CD4-positive, alpha-beta memory T cell (primary cell): ENCODE results near the gene SYT13. TPM values are rescaled to one million over a fixed set of nuclear protein-coding genes. Genes with fewer than 3 reads are reported as not detected.
"Not testable (repeated sequence)": the region's sequence is repeated elsewhere in the genome, so short reads cannot be mapped to it uniquely, and the experiment has no call there.

Experiments used
- CTCF ChIA-PET: fragments of 350-600 bp; sonication (Branson Sonifier 250); formaldehyde crosslinking; loops from one replicate; lab custom pipeline; 2021; ENCODE audit warnings: inconsistent platforms; ENCODE audit not compliant: partially characterized antibody; lab: Charles Lee
- POLR2A ChIA-PET: fragments of 350-600 bp; sonication (Branson Sonifier 250); formaldehyde crosslinking; loops from one replicate; lab custom pipeline; 2021; ENCODE audit not compliant: partially characterized antibody; lab: Charles Lee
- DNase-seq, 5 donors: peaks; one replicate each; pipeline versions ENCODE4 v3.0.0 to v3.0.0-alpha.2; 2020 to 2022; ENCODE audit warnings: mixed read lengths in 1 of 5
- H3K27ac ChIP-seq: one replicate; pipeline ENCODE4 v1.7.0; 2013; ENCODE audit warnings: low read depth, low read length
- H3K27me3 ChIP-seq: 2 replicates; pipeline ENCODE4 v1.7.0; 2013; ENCODE audit warnings: mild to moderate bottlenecking, low read length, moderate library complexity; ENCODE audit not compliant: insufficient read depth
- H3K36me3 ChIP-seq: 2 replicates; pipeline ENCODE4 v1.7.0; 2013; ENCODE audit warnings: mild to moderate bottlenecking, low read length, moderate library complexity; ENCODE audit not compliant: insufficient read depth
- H3K4me1 ChIP-seq: 2 replicates; pipeline ENCODE4 v1.7.0; 2013; ENCODE audit warnings: mild to moderate bottlenecking, low read length, moderate library complexity; ENCODE audit not compliant: insufficient read depth
- H3K4me3 ChIP-seq, 2 donors: one replicate each; pipeline ENCODE4 v1.7.0; 2013; ENCODE audit warnings: low read length in 2 of 2, mild to moderate bottlenecking in 1 of 2
- H3K9me3 ChIP-seq, 2 donors: one replicate each; pipeline ENCODE4 v1.7.0; 2013; ENCODE audit warnings: low read length in 2 of 2, control low read depth in 1 of 2; ENCODE audit not compliant: control insufficient read depth in 1 of 2
- H3K27ac Mint-ChIP-seq, 7 donors: one replicate each; pipeline ENCODE4 v1.8.0; 2020 to 2021; ENCODE audit warnings: mixed read lengths in 7 of 7, mild to moderate bottlenecking in 6 of 7, inconsistent platforms in 3 of 7, moderate library complexity in 3 of 7
- H3K27me3 Mint-ChIP-seq, 2 donors: one replicate each; pipeline ENCODE4 v1.8.0; 2020 to 2021; ENCODE audit warnings: mixed read lengths in 2 of 2
- H3K36me3 Mint-ChIP-seq, 2 donors: one replicate each; pipeline ENCODE4 v1.8.0; 2020 to 2021; ENCODE audit warnings: mixed read lengths in 2 of 2, inconsistent platforms in 1 of 2, mild to moderate bottlenecking in 1 of 2
- H3K4me1 Mint-ChIP-seq, 4 donors: one replicate each; pipeline ENCODE4 v1.8.0; 2020 to 2021; ENCODE audit warnings: mixed read lengths in 4 of 4, mild to moderate bottlenecking in 1 of 4
- H3K4me3 Mint-ChIP-seq, 8 donors: one replicate each; pipeline ENCODE4 v1.8.0; 2020 to 2021; ENCODE audit warnings: mixed read lengths in 8 of 8, mild to moderate bottlenecking in 7 of 8, moderate library complexity in 6 of 8, inconsistent platforms in 3 of 8
- H3K9me3 Mint-ChIP-seq, 8 donors: one replicate each; pipeline ENCODE4 v1.8.0; 2020 to 2021; ENCODE audit warnings: mixed read lengths in 8 of 8, mild to moderate bottlenecking in 5 of 8, inconsistent platforms in 3 of 8, moderate library complexity in 1 of 8
- intact Hi-C: fragments of 100-400 bp; cut with micrococcal nuclease; formaldehyde crosslinking; loops from one replicate; pipeline ENCODE4 v1.15.1; 2023
- polyA plus RNA-seq, 2 donors: library from polyadenylated mRNA; unstranded; fragments of 300-500 nt; fragmentation: Illumina TruSeq; gene quantifications; one replicate each; pipeline ENCODE4 v1.2.3, GENCODE V29; 2021
- total RNA-seq, 2 experiments: library from RNA; stranded (reverse); gene quantifications; one replicate each; pipeline ENCODE4 v1.2.3, GENCODE V29; 2021

SYT13 gene
- total and polyA plus RNA-seq, 4 experiments from 2014 or later: not detected

DNA sequence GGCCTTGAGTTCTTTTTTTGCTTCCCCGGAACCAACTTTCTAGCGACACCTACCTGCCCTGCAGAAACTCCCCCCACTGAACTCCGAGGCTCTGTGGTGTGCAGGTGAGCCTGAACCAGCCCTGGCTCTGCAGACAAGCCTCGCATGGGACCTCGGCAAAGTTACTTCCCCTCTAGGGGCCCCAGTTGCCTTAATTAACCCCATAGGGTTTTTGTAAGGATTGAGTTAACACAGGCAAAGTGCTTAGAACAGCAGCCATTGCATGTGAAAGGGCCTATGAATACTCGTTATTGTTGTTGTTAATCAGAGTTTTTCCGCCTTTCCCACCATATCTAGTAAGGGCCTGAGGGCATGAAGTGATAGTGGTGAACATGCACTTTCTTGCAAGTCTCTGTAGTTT lies 12.6 kb upstream of the SYT13 start:
- H3K27ac Mint-ChIP-seq: no peak overlapping the region
- no peaks in the 10 kb centered on the region for H3K36me3 ChIP-seq
- H3K4me1 ChIP-seq: no peaks in the 10 kb centered on the region
- H3K4me1 Mint-ChIP-seq: no peaks in the 10 kb centered on the region
- intact Hi-C loops: no loop called here
- H3K36me3 Mint-ChIP-seq: no peaks in the 10 kb centered on the region
- H3K27me3 Mint-ChIP-seq: peaks cover 3 to 7% of the 10 kb centered on the region in 2 donors
- no peak overlapping the region for H3K4me3 Mint-ChIP-seq
- no peak for DNase-seq
- no peaks in the 10 kb centered on the region for H3K9me3 ChIP-seq
- no peaks in the 10 kb centered on the region for H3K9me3 Mint-ChIP-seq
- ChIA-PET CTCF (no interaction called here), POLR2A (no interaction called here)
- no peak overlapping the region for H3K4me3 ChIP-seq
- H3K27me3 ChIP-seq: no peaks in the 10 kb centered on the region
- H3K27ac ChIP-seq: no peak overlapping the region

DNA sequence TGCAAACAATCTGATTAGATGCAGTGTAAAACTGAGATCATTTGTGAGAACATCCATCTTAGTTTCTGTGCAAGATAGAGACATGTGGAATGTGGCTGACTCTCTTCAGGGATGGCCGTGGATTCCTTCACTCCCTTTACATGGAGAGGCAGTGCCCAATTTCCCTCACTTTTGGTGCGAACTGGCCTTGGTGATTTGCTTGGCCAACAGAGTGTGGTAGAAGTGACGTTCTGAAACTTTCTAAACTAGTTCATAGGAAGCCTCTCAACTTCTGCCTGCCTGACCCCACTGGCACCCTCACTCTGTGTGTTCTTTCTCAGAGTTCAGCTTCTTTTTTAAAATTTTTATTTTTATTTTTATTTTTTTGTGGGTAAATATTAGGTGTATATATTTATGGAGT lies 9.9 kb upstream of the SYT13 start:
- intact Hi-C loops: no loop called here
- Histone ChIP-seq H3K4me3 (no peak overlapping the region), H3K4me1 (no peaks in the 10 kb centered on the region), H3K36me3 (no peaks in the 10 kb centered on the region), H3K9me3 (no peaks in the 10 kb centered on the region), H3K27me3 (peaks cover 3% of the 10 kb centered on the region), H3K27ac (no peak overlapping the region)
- ChIA-PET CTCF (interaction anchor here (0.9 to 3.0 kb wide), 3 partner anchors 12 to 367 kb away, joined by 3 to 26 read pairs (median 3); no protein-coding TSS in a partner anchor), POLR2A (no interaction called here)
- no peaks in the 10 kb centered on the region for H3K36me3 Mint-ChIP-seq
- no peaks in the 10 kb centered on the region for H3K4me1 Mint-ChIP-seq
- DNase-seq: no peak
- H3K27ac Mint-ChIP-seq: no peak overlapping the region
- peaks cover 8 to 11% of the 10 kb centered on the region in 2 donors for H3K27me3 Mint-ChIP-seq
- H3K4me3 Mint-ChIP-seq: no peak overlapping the region
- no peaks in the 10 kb centered on the region for H3K9me3 Mint-ChIP-seq

DNA sequence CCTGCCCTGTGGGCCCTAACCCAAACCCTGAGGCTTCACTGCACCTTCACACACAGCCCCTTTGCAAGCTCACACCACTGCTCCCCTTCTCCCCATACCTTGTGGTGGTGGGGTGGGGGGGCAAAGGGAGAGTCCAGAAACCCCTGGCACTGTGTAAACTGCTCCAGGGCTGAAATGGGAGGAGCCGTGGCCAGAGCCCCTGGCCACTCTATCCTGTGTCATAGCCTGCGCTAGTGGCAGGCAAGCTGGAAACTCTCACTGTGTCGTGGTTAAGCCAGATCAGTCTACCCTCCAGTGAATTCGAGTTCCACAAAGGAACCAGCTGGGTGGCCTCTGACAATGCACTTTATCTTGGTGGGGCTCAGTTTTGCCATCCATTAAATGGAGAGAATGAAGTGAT lies 8.4 kb upstream of the SYT13 start:
- no peak for DNase-seq
- intact Hi-C loops: loop anchor here (5.0 kb wide), 1 partner anchor 367 kb away; no protein-coding TSS in a partner anchor
- H3K9me3 Mint-ChIP-seq: no peaks in the 10 kb centered on the region
- H3K27ac Mint-ChIP-seq: no peak overlapping the region
- POLR2A ChIA-PET: no interaction called here
- H3K36me3 ChIP-seq: no peaks in the 10 kb centered on the region
- H3K4me1 Mint-ChIP-seq: no peaks in the 10 kb centered on the region
- CTCF ChIA-PET: interaction anchor here (1.4 to 3.0 kb wide), 3 partner anchors 10 to 190 kb away, joined by 3 to 26 read pairs (median 7); no protein-coding TSS in a partner anchor
- no peaks in the 10 kb centered on the region for H3K36me3 Mint-ChIP-seq
- H3K27me3 ChIP-seq: peaks cover 6% of the 10 kb centered on the region
- H3K27me3 Mint-ChIP-seq: peaks cover 16 to 24% of the 10 kb centered on the region in 2 donors
- no peak overlapping the region for H3K4me3 ChIP-seq
- H3K27ac ChIP-seq: no peak overlapping the region
- H3K4me1 ChIP-seq: no peaks in the 10 kb centered on the region
- H3K9me3 ChIP-seq: no peaks in the 10 kb centered on the region
- no peak overlapping the region for H3K4me3 Mint-ChIP-seq

DNA sequence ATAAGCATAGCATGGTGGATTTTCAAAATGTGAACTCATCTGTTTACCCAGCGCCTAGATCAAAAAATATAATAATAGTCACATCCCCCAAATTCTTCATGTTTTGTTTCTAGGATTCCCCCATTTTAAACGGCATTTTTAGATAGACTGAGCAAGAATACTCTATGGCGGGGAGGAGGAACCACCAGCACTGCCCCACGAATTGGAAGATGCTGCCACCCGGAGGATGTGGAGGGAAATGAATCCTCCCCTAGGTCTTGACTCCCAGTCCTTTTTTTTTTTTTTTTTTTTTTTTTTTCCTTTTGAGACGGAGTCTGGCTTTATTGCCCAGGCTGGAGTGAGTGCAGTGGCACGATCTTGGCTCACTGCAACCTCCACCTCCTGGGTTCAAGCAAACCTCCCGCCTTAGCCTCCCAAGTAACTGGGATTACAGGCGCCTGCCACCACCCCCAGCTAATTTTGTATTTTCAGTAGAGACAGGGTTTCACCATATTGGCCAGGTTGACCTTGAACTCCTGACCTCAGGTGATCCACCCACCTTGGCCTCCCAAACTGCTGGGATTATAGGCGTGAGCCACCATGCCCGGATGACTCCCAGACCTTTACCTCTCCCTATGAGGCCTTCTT lies 7.5 kb upstream of the SYT13 start:
- H3K27me3 Mint-ChIP-seq: peaks cover 22 to 32% of the 10 kb centered on the region in 2 donors
- H3K36me3 Mint-ChIP-seq, H3K27ac ChIP-seq, POLR2A ChIA-PET, H3K4me1 Mint-ChIP-seq, H3K4me3 ChIP-seq, H3K4me1 ChIP-seq, H3K27me3 ChIP-seq, H3K27ac Mint-ChIP-seq, H3K4me3 Mint-ChIP-seq, H3K9me3 Mint-ChIP-seq, H3K36me3 ChIP-seq, H3K9me3 ChIP-seq: not testable (repeated sequence)
- CTCF ChIA-PET: interaction anchor here (1.3 to 3.0 kb wide), 3 partner anchors 184 to 189 kb away, joined by 3 to 26 read pairs (median 7); no protein-coding TSS in a partner anchor
- intact Hi-C loops: loop anchor here (5.0 kb wide), 1 partner anchor 366 kb away; no protein-coding TSS in a partner anchor
- DNase-seq: peak; percentile 43 to 66 (median 53)

DNA sequence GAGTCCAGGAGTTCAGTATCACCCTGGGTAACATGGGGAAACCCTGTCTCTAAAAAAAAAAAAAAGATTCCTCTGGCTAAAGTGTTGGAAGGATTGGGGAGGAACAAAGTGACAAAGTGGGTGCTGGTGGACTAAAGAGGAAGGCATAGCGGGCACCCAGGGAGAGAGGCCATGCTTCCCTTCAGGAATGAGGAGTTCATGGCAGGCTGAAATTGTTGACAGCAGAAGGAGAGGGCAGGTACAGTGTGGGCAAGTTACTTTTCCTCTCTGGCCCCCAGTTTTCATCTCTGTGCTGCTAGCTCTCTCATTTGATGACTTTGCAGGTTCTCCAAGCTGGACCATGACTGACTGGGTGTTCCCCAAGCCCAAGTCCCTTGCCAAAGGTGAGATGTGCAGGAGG lies 4.4 kb upstream of the SYT13 start:
- H3K27me3 ChIP-seq: peaks cover 32% of the 10 kb centered on the region
- ChIA-PET CTCF (interaction anchor here (1.6 to 3.8 kb wide), 3 partner anchors 180 to 355 kb away, joined by 5 to 47 read pairs (median 7); no protein-coding TSS in a partner anchor), POLR2A (no interaction called here)
- H3K9me3 Mint-ChIP-seq: peaks cover 0 to 4% (median under 1%) of the 10 kb centered on the region in 8 donors
- H3K4me1 ChIP-seq: no peaks in the 10 kb centered on the region
- no peak overlapping the region for H3K27ac ChIP-seq
- no peak overlapping the region for H3K4me3 ChIP-seq
- no peaks in the 10 kb centered on the region for H3K36me3 Mint-ChIP-seq
- no peaks in the 10 kb centered on the region for H3K36me3 ChIP-seq
- intact Hi-C loops: loop anchor here (5.0 kb wide), 1 partner anchor 363 kb away; no protein-coding TSS in a partner anchor
- H3K9me3 ChIP-seq: no peaks in the 10 kb centered on the region
- H3K4me3 Mint-ChIP-seq: no peak overlapping the region
- DNase-seq: no peak
- peaks cover 43 to 53% of the 10 kb centered on the region in 2 donors for H3K27me3 Mint-ChIP-seq
- H3K27ac Mint-ChIP-seq: no peak overlapping the region
- no peaks in the 10 kb centered on the region for H3K4me1 Mint-ChIP-seq

DNA sequence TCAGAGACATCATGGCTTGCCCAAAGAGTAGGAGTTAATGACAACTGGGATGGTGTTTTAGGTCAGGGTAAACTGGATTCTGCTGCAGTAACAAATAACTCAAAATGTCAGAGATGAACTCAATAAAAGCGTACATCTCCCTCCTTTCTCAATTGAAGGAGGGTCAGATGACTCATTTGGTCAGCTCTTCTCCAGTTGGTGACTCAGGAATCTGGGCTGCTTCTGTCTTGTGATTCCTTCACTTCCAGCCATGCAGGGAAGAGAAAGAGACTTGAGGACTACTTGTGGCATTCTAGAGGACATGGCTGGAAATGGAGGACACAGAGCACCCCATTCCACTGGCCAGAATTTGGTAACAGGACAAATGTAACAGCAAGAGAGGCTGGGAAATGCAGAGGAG lies 3.2 kb upstream of the SYT13 start:
- Mint-ChIP-seq H3K36me3 (no peaks in the 10 kb centered on the region), H3K9me3 (peaks cover 0 to 4% (median under 1%) of the 10 kb centered on the region in 8 donors), H3K4me1 (no peaks in the 10 kb centered on the region), H3K27me3 (peaks cover 49 to 60% of the 10 kb centered on the region in 2 donors), H3K4me3 (no peak overlapping the region), H3K27ac (no peak overlapping the region)
- intact Hi-C loops: no loop called here
- H3K27me3 ChIP-seq: peaks cover 32% of the 10 kb centered on the region
- no peaks in the 10 kb centered on the region for H3K4me1 ChIP-seq
- H3K27ac ChIP-seq: no peak overlapping the region
- H3K36me3 ChIP-seq: no peaks in the 10 kb centered on the region
- CTCF ChIA-PET: interaction anchor here (1.6 to 3.8 kb wide), 2 partner anchors 179 to 184 kb away, joined by 5 to 47 read pairs; no protein-coding TSS in a partner anchor
- POLR2A ChIA-PET: no interaction called here
- H3K9me3 ChIP-seq: no peaks in the 10 kb centered on the region
- no peak overlapping the region for H3K4me3 ChIP-seq
- DNase-seq: no peak

DNA sequence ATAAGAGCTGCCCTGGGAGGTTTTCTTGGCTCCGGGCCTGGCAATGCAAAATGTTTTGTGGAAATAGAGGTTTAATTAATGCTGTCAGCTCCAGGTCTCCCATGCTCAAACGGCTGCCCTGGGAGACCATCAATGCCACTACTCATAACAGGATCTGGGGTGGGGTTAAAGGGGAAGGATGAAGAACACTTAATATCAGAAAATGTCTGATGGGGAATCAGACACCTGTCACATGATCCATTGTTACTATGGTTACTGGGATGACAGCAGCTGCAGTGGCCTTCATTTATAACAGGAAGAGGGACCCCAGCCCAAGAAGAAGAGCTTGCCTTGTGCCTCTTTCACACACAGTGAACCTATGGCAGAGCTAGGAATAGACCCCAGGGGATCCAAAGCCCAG lies 2.2 kb upstream of the SYT13 start:
- Histone ChIP-seq H3K36me3 (no peaks in the 10 kb centered on the region), H3K4me3 (no peak overlapping the region), H3K4me1 (no peaks in the 10 kb centered on the region), H3K27me3 (peaks cover 37% of the 10 kb centered on the region), H3K27ac (no peak overlapping the region), H3K9me3 (no peaks in the 10 kb centered on the region)
- intact Hi-C loops: no loop called here
- Mint-ChIP-seq H3K9me3 (peaks cover 0 to 4% (median under 1%) of the 10 kb centered on the region in 8 donors), H3K27ac (no peak overlapping the region), H3K36me3 (no peaks in the 10 kb centered on the region), H3K4me3 (no peak overlapping the region), H3K4me1 (no peaks in the 10 kb centered on the region), H3K27me3 (peaks cover 48 to 66% of the 10 kb centered on the region in 2 donors)
- ChIA-PET CTCF (interaction anchor here (1.2 to 2.9 kb wide), 3 partner anchors 11 to 184 kb away, joined by 4 to 23 read pairs (median 6); no protein-coding TSS in a partner anchor), POLR2A (no interaction called here)
- no peak for DNase-seq
